ENCODE results near the gene UBE4B. TPM values are rescaled to one million over a fixed set of nuclear protein-coding genes. Genes with fewer than 3 reads are reported as not detected.
A peak's percentile ranks its signal among the peaks of the same experiment; 100 is the strongest.

UBE4B gene
- total RNA-seq, 1 donor from 2014 or later, result 80.3 TPM

GRCh38 chr1:10082785-10083479 lies 50.2 kb downstream of the UBE4B start:
- no peaks in the 10 kb centered on the region for H3K9me3 ChIP-seq (replicated peaks)
- no peak for TF ChIP-seq CTCF (IDR thresholded peaks at IDR 0.05; ENCODE audit: borderline replicate concordance)
- DNase-seq, result no peak
- no peak overlapping the region for H3K4me3 ChIP-seq
- peaks cover 24% of the 10 kb centered on the region for H3K4me1 ChIP-seq
- H3K36me3 ChIP-seq, result no peaks in the 10 kb centered on the region
- intact Hi-C loops (cut with micrococcal nuclease), result no loop called here
- H3K27ac ChIP-seq (replicated peaks), result no peak overlapping the region
- no peaks in the 10 kb centered on the region for H3K27me3 ChIP-seq (ENCODE audit: low read depth)

DNA sequence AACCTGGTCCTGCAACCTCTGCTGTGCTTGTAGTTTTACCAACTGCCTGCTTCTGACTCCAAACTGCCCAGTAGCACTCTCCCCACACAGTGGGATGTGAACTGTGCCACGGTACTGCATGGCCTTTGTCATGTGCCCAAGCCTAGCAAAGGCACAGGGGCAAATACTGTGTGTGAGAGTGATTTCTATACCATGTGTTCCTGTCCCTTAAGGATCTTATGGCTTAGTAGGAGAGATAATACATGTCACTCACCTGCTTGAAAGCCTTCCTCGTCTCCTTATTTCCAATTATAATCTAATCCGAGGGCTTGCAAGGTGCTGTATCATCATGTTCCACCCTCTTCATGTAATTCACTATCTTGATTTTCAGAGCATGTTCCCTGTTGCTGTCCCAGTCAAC lies 51.3 kb downstream of the UBE4B start:
- Histone ChIP-seq H3K4me3 (no peak overlapping the region), H3K9me3 (replicated peaks) (no peaks in the 10 kb centered on the region), H3K4me1 (peaks cover 24% of the 10 kb centered on the region), H3K27ac (replicated peaks) (no peak overlapping the region), H3K36me3 (no peaks in the 10 kb centered on the region), H3K27me3 (ENCODE audit: low read depth) (no peaks in the 10 kb centered on the region)
- no peak for TF ChIP-seq CTCF (IDR thresholded peaks at IDR 0.05; ENCODE audit: borderline replicate concordance)
- no peak for DNase-seq
- intact Hi-C loops (cut with micrococcal nuclease), result no loop called here

- DNase-seq, result no peak
- Histone ChIP-seq H3K4me3 (no peak overlapping the region), H3K27ac (replicated peaks) (peak overlapping the region; percentile 16), H3K4me1 (peaks cover 24% of the 10 kb centered on the region), H3K27me3 (ENCODE audit: low read depth) (no peaks in the 10 kb centered on the region), H3K36me3 (no peaks in the 10 kb centered on the region), H3K9me3 (replicated peaks) (no peaks in the 10 kb centered on the region)
- TF ChIP-seq CTCF (IDR thresholded peaks at IDR 0.05; ENCODE audit: borderline replicate concordance), result no peak
- intact Hi-C loops (cut with micrococcal nuclease), result no loop called here
Measured at GRCh38 chr1:10085076-10085475, 52.3 kb downstream of the UBE4B start.

GRCh38 chr1:10087210-10087609 lies 54.5 kb downstream of the UBE4B start:
- TF ChIP-seq CTCF (IDR thresholded peaks at IDR 0.05; ENCODE audit: borderline replicate concordance), result no peak
- no peak overlapping the region for H3K4me3 ChIP-seq
- no peaks in the 10 kb centered on the region for H3K9me3 ChIP-seq (replicated peaks)
- no peaks in the 10 kb centered on the region for H3K27me3 ChIP-seq (ENCODE audit: low read depth)
- H3K4me1 ChIP-seq, result peaks cover 24% of the 10 kb centered on the region
- DNase-seq, result no peak
- H3K36me3 ChIP-seq, result no peaks in the 10 kb centered on the region
- intact Hi-C loops (cut with micrococcal nuclease), result no loop called here
- no peak overlapping the region for H3K27ac ChIP-seq (replicated peaks)

DNA sequence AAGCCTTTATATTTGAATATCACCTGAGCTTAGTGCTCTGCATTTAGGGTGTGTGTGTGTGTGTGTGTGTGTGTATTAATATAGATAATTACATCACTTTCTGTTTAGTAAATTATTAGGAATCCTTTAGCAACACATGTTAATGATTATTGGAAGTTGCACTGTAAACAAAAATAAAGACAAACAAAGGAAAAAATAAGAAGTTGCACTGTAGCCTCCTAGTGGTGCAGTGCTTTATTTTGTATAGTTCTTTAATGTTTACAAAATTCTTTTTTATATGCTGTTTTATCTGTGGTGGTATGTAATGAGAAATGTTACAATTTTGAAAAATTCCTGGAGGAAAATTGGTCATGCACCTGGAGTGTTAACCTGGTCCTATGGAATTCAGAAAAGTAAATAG lies 69.2 kb downstream of the UBE4B start:
- no peak for DNase-seq
- H3K9me3 ChIP-seq (replicated peaks), result no peaks in the 10 kb centered on the region
- peak; percentile 15 for TF ChIP-seq CTCF (IDR thresholded peaks at IDR 0.05; ENCODE audit: borderline replicate concordance)
- intact Hi-C loops (cut with micrococcal nuclease), result no loop called here
- no peak overlapping the region for H3K27ac ChIP-seq (replicated peaks)
- H3K4me3 ChIP-seq, result no peak overlapping the region
- H3K36me3 ChIP-seq, result peaks cover 89% of the 10 kb centered on the region
- H3K27me3 ChIP-seq (ENCODE audit: low read depth), result no peaks in the 10 kb centered on the region
- peaks cover 16% of the 10 kb centered on the region for H3K4me1 ChIP-seq
